ENCODE results near the gene ELMOD1. TPM values are rescaled to one million over a fixed set of nuclear protein-coding genes. Genes with fewer than 3 reads are reported as not detected.

The ELMOD1 gene
- total RNA-seq, 1 experiment from 2014 or later = 0.35 TPM

DNA sequence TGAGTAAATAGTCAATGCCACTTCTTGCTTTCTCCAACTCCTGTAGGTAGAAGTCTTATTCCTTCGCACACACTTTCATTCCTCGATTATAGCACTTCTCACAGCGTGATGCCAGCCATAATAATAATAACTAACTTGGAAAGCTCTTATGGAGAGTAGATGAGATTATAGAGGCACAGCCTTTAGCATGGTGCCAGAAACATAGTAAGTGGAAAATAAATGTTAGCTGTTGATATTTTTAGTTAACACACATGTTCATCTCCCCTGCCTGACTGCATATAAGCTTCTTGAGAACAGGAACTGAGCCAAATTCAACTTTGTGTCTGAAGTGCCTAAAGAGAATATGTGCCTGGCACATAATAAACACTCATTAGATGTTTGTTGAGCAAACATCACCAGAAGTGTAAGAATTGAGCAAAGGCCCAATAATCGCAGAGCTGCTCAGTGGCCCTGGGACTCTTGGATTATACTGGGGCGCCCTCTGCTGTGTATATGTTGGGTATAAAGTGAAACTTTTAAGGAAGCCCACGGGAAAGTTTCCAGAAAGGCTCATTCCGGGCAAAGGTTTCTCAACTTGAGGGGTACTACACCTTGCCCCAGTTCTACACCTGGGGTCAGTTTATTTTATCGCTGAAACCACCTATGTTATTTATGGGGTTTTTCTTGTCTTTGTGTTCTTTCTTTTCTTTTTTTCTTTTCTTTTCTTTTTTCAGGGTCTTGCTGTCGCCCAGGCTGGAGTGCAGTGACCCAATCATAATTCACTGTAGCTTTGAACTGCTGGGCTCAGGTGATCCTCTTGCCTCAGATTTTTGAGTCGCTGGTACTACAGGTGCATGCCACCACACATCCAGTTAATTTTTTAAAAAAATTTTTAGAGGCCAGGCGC lies 98.6 kb downstream of the ELMOD1 start:
- peaks cover 5% of the 10 kb centered on the region for H3K36me3 Mint-ChIP-seq (ENCODE audit: insufficient read depth, unreplicated experiment)
- CTCF ChIA-PET = interaction anchor here (0.6 to 1.7 kb wide), 4 partner anchors 98 to 434 kb away, joined by 3 to 9 read pairs (median 5); no protein-coding TSS in a partner anchor
- no peak for TF ChIP-seq CTCF (IDR thresholded peaks at IDR 0.05; ENCODE audit: unreplicated experiment)

DNA sequence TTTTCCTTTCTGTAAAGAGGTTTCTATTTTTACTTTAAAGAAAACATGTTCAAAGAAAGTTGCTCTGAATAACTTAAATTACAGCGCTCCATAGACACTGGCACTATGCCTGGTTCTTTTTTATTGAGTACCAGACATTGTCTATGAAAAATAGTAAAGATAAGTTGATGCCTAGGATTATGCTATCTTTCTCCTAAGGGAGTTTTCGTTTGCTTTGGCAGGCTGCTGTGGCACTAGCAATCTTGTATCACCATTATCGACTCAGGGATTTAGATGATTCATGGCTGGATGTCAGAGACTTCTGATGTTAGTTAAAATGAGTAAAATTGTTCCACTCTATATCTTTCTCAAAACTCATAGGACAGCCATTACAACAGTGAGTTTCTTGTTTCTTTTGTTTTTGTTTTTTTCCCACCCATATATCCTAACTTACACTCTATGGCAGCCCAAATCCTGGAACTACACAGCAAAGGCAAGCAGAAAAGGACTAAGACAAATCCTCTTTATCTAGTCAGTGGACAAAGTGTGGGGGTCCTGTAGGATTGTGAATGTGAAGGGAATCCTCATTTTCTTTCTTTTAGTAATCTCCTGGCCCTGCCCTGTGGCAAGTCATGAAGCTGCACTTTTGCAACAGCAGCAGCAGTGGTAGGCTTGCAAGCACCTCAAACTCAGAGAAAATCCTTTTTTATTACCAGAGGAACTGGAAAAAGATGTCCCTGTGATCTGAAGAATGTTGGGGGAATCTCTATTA lies 100.2 kb downstream of the ELMOD1 start:
- no peak overlapping the region for H3K4me3 Mint-ChIP-seq (ENCODE audit: low read depth, unreplicated experiment)
- no peaks in the 10 kb centered on the region for H3K9me3 Mint-ChIP-seq (ENCODE audit: low read depth, unreplicated experiment)
- no peaks in the 10 kb centered on the region for H3K36me3 Mint-ChIP-seq (ENCODE audit: insufficient read depth, unreplicated experiment)
- TF ChIP-seq CTCF (IDR thresholded peaks at IDR 0.05; ENCODE audit: unreplicated experiment) = no peak
- no peaks in the 10 kb centered on the region for H3K27me3 Mint-ChIP-seq (ENCODE audit: unreplicated experiment)
- BruUV-seq (replicated peaks) = no TSS peak
- CTCF ChIA-PET = interaction anchor here (0.6 kb wide), 1 partner anchor 679 kb away, joined by 4 read pairs; no protein-coding TSS in a partner anchor
- H3K27ac Mint-ChIP-seq (ENCODE audit: unreplicated experiment) = no peak overlapping the region
- intact Hi-C loops (cut with micrococcal nuclease; ENCODE audit: unreplicated experiment) = loop anchor here (1.0 kb wide), 1 partner anchor 31 kb away; no protein-coding TSS in a partner anchor
- H3K4me1 Mint-ChIP-seq (ENCODE audit: low read depth, unreplicated experiment) = no peaks in the 10 kb centered on the region
- DNase-seq = no peak

More for the DNA sequence above, 98.6 kb downstream of the ELMOD1 start:
- intact Hi-C loops (cut with micrococcal nuclease; ENCODE audit: unreplicated experiment) = loop anchor here (1.0 kb wide), 3 partner anchors 113 to 140 kb away; no protein-coding TSS in a partner anchor
- Mint-ChIP-seq H3K9me3 (ENCODE audit: low read depth, unreplicated experiment) (no peaks in the 10 kb centered on the region), H3K4me1 (ENCODE audit: low read depth, unreplicated experiment) (no peaks in the 10 kb centered on the region), H3K4me3 (ENCODE audit: low read depth, unreplicated experiment) (no peak overlapping the region), H3K27me3 (ENCODE audit: unreplicated experiment) (no peaks in the 10 kb centered on the region), H3K27ac (ENCODE audit: unreplicated experiment) (no peak overlapping the region)
- DNase-seq = peak; percentile 62
- no TSS peak for BruUV-seq (replicated peaks)

- Mint-ChIP-seq H3K4me3 (ENCODE audit: low read depth, unreplicated experiment) (no peak overlapping the region), H3K9me3 (ENCODE audit: low read depth, unreplicated experiment) (no peaks in the 10 kb centered on the region), H3K4me1 (ENCODE audit: low read depth, unreplicated experiment) (no peaks in the 10 kb centered on the region), H3K27me3 (ENCODE audit: unreplicated experiment) (no peaks in the 10 kb centered on the region), H3K36me3 (ENCODE audit: insufficient read depth, unreplicated experiment) (no peaks in the 10 kb centered on the region), H3K27ac (ENCODE audit: unreplicated experiment) (no peak overlapping the region)
- TF ChIP-seq CTCF (IDR thresholded peaks at IDR 0.05; ENCODE audit: unreplicated experiment) = no peak
- no TSS peak for BruUV-seq (replicated peaks)
- intact Hi-C loops (cut with micrococcal nuclease; ENCODE audit: unreplicated experiment) = no loop called here
- no peak for DNase-seq
- CTCF ChIA-PET = no interaction called here
Observed at GRCh38 chr11:107695446-107695845, 104.5 kb downstream of the ELMOD1 start.

- TF ChIP-seq CTCF (IDR thresholded peaks at IDR 0.05; ENCODE audit: unreplicated experiment) = no peak
- Mint-ChIP-seq H3K4me3 (ENCODE audit: low read depth, unreplicated experiment) (no peak overlapping the region), H3K27me3 (ENCODE audit: unreplicated experiment) (no peaks in the 10 kb centered on the region), H3K9me3 (ENCODE audit: low read depth, unreplicated experiment) (no peaks in the 10 kb centered on the region), H3K36me3 (ENCODE audit: insufficient read depth, unreplicated experiment) (no peaks in the 10 kb centered on the region), H3K27ac (ENCODE audit: unreplicated experiment) (no peak overlapping the region), H3K4me1 (ENCODE audit: low read depth, unreplicated experiment) (no peaks in the 10 kb centered on the region)
- CTCF ChIA-PET = no interaction called here
- BruUV-seq (replicated peaks) = no TSS peak
- intact Hi-C loops (cut with micrococcal nuclease; ENCODE audit: unreplicated experiment) = no loop called here
- no peak for DNase-seq
Observed at GRCh38 chr11:107696140-107696539, 105.2 kb downstream of the ELMOD1 start.
